Upper lobe of right lung (tissue), 1 donor: ENCODE results near the gene KLK8. TPM values are rescaled to one million over a fixed set of nuclear protein-coding genes. Genes with fewer than 3 reads are reported as not detected.

ENCODE experiments used
- ATAC-seq: fragments of 200-7000 bp; cut with Tn5 transposase; one replicate; pipeline ENCODE4 v1.9.1; 2020; ENCODE audit warnings: mild to moderate bottlenecking, moderate library complexity
- DNase-seq: peaks from one replicate; pipeline ENCODE4 v3.0.0-alpha.2; 2020
- H3K27ac ChIP-seq: fragments of 200-600 bp; one replicate; pipeline ENCODE4 v1.8.0; 2022
- H3K27me3 ChIP-seq: fragments of 200-600 bp; one replicate; pipeline ENCODE4 v1.8.0; 2022; ENCODE audit warnings: mild to moderate bottlenecking
- H3K36me3 ChIP-seq: fragments of 200-600 bp; one replicate; pipeline ENCODE4 v1.8.0; 2022
- H3K4me1 ChIP-seq: fragments of 200-600 bp; one replicate; pipeline ENCODE4 v1.8.0; 2022
- H3K4me3 ChIP-seq: fragments of 200-600 bp; one replicate; pipeline ENCODE4 v1.8.0; 2022; ENCODE audit warnings: mild to moderate bottlenecking
- H3K9me3 ChIP-seq: fragments of 200-600 bp; one replicate; pipeline ENCODE4 v1.8.0; 2022
- intact Hi-C: fragments of 100-400 bp; cut with DNase I; formaldehyde crosslinking; loops from one replicate; pipeline ENCODE4 v1.11.0; 2022
- total RNA-seq: library from RNA; stranded (reverse); fragmentation: NEBNext Ultra II Directional; extraction: Animal tissue kit (Norgen Biotek cat#: 25700); gene quantifications from one replicate; pipeline ENCODE4 v1.2.1, GENCODE V29; 2021
- TF ChIP-seq, protein P1 (sequence below): fragments of 200-600 bp; IDR thresholded peaks from one replicate; pipeline ENCODE4 v1.8.0; 2022; ENCODE audit warnings: antibody characterized with exemption
- donor health status: DM: no; HTN: yes; CAD: no; lungs with severe emphysema.

Gene KLK8
- total RNA-seq, 1 donor from 2014 or later: not detected

DNA sequence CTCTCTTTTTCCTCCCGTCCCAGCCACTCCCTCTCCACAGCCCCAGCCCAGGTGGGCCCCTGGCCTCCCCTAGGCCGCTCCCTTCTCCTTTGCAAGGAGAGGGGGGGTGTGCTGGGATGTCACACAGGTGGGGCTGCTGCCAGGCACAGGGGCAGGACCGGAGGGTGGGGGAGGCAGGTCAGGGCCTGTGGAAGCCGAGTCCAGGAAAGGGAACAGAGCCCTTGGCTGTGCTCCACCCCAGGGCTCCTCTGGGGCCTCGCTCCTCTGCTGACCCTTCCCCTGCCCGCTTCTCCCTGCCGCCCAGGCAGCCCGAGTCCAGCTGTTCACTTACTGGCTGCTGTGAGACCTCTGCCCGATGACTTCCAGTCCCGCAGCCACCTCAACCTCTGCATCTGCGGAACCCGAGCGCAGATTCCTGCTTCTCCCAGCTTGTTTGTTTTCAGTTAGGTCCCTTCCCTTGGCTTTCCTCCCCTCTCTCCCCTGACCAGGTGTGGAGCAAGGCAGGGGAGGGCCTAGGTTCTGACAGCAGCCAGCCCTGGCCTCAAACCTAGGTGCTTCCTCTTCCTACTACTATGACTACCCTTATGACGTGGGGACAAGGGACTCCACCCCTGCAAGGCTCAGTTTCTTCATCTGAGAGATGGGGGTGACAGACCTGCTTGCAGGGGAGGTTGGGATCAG is 25.9 kb upstream of the KLK8 start:
- TF ChIP-seq, protein P1, sequence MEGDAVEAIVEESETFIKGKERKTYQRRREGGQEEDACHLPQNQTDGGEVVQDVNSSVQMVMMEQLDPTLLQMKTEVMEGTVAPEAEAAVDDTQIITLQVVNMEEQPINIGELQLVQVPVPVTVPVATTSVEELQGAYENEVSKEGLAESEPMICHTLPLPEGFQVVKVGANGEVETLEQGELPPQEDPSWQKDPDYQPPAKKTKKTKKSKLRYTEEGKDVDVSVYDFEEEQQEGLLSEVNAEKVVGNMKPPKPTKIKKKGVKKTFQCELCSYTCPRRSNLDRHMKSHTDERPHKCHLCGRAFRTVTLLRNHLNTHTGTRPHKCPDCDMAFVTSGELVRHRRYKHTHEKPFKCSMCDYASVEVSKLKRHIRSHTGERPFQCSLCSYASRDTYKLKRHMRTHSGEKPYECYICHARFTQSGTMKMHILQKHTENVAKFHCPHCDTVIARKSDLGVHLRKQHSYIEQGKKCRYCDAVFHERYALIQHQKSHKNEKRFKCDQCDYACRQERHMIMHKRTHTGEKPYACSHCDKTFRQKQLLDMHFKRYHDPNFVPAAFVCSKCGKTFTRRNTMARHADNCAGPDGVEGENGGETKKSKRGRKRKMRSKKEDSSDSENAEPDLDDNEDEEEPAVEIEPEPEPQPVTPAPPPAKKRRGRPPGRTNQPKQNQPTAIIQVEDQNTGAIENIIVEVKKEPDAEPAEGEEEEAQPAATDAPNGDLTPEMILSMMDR: no peak
- intact Hi-C loops: no loop called here
- DNase-seq (no peak), ATAC-seq (no peak)
- Histone ChIP-seq H3K9me3 (no peaks in the 10 kb centered on the region), H3K27me3 (peaks cover 43% of the 10 kb centered on the region), H3K27ac (no peak overlapping the region), H3K4me3 (no peak overlapping the region), H3K36me3 (no peaks in the 10 kb centered on the region), H3K4me1 (no peaks in the 10 kb centered on the region)

DNA sequence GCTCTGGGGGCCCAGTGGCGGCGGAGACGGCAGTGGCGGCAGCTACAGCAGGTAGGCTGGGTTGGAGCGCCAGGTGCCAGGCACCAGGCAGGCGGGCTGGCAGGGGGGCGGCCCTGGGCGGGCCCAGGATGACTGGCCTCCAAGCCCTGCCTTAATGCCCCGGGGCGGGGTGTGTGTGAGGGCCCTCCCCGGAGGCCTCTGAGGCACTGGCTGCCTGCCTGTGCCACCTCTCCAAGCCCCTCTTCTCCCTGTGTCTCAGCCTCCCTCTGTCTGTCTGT is 25.1 kb upstream of the KLK8 start, which contains the start of gene KLK11:
KLK11 (minus strand) TSS at position 63 of the 278 bp plus-strand sequence. CDS start 985 bp downstream, outside the sequence.
- TF ChIP-seq, protein P1: no peak
- H3K36me3 ChIP-seq: no peaks in the 10 kb centered on the region
- ATAC-seq (peak; percentile 63), DNase-seq (no peak)
- no peak within 1 kb of the TSS for H3K27ac ChIP-seq
- H3K4me3 ChIP-seq: no peak within 1 kb of the TSS
- no peaks in the 10 kb centered on the region for H3K9me3 ChIP-seq
- H3K4me1 ChIP-seq: no peaks in the 10 kb centered on the region
- intact Hi-C loops: no loop called here
- peaks cover 43% of the 10 kb centered on the region for H3K27me3 ChIP-seq

DNA sequence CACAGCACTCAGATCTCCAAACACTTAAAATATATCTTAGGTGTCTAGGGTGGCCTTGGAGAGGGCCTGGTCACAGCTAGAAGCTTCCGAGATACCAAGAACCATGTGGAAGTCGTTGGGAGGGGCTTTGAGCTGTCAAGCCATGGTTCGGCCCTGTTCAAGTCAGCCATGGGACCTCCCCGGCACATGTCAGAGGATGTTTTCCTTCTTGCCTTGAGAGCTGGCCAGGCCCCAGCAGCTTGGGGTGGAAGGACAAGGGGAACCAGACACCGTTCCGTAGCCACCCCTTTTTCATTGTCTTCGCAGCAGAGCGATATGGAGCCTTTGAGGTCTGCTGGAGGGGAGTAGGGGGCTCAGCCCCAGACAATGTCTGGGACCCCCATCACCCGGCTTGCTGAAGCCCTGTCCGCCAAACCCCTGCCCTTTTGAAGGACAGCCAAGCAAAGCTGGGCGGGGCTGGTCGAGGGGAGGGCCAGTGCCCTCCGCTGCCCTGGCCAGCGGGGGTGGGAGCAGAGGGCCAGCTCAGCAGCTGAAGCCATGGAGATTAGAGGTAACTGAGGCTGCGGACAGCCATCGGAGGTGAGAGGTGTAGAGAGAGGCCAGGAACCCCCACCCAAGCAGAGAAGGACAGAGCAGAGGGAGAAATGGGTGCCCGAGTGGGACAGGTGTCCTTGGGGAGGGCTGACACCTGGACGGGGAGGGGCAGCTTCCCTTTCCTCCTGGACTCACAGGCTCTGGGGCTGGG is 24.6 kb upstream of the KLK8 start:
- intact Hi-C loops: no loop called here
- no peaks in the 10 kb centered on the region for H3K36me3 ChIP-seq
- TF ChIP-seq, protein P1: no peak
- no peaks in the 10 kb centered on the region for H3K9me3 ChIP-seq
- no peak overlapping the region for H3K4me3 ChIP-seq
- no peaks in the 10 kb centered on the region for H3K4me1 ChIP-seq
- ATAC-seq (peak; percentile 5), DNase-seq (no peak)
- no peak overlapping the region for H3K27ac ChIP-seq
- peaks cover 43% of the 10 kb centered on the region for H3K27me3 ChIP-seq

DNA sequence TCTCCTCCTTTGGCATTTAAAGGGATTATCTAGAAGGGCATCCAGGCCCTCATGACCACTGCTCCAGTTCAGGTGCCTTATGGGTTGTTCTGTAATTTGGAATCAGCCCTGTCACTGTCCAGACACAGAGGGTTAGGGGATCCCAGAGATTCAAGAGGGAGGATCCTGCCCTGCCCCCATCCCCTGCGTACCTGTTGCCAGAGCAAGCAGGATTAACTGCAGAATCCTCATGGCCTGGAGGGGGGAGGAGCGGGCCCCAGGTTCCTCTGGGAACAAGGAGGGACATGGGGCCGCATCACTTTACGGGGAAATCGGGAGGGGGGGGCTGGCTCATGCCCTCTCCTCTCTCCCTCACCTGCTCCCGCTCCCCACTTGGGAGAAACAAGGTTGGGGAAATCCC is 24.0 kb upstream of the KLK8 start:
- no peaks in the 10 kb centered on the region for H3K9me3 ChIP-seq
- H3K36me3 ChIP-seq: no peaks in the 10 kb centered on the region
- H3K27me3 ChIP-seq: peaks cover 43% of the 10 kb centered on the region
- H3K27ac ChIP-seq: no peak overlapping the region
- TF ChIP-seq, protein P1: no peak
- no peaks in the 10 kb centered on the region for H3K4me1 ChIP-seq
- ATAC-seq (no peak), DNase-seq (no peak)
- intact Hi-C loops: no loop called here
- no peak overlapping the region for H3K4me3 ChIP-seq

DNA sequence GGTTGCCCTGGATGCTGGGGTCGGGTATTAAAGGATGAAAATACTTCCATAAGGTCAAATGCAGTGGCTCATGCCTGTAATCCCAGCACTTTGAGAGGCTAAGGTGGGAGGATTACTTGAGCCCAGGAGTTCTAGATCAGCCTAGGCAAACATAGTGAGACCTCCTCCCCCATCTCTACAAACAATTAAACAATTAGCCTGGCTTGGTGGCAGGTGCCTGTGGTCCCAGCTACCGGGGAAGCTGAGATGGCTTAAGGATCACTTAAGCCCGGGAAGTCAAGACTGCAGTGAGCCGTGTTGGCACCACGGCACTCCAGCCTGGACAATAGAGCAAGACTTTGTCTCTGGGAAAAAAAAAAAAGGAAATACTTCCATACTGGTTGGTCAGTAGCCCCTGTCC is 23.5 kb upstream of the KLK8 start:
- intact Hi-C loops: no loop called here
- TF ChIP-seq, protein P1: no peak
- ATAC-seq (no peak), DNase-seq (no peak)
- Histone ChIP-seq H3K9me3 (no peaks in the 10 kb centered on the region), H3K4me3 (no peak overlapping the region), H3K36me3 (no peaks in the 10 kb centered on the region), H3K4me1 (no peaks in the 10 kb centered on the region), H3K27ac (no peak overlapping the region), H3K27me3 (peaks cover 43% of the 10 kb centered on the region)
